ENCODE data around the gene THAP5.

The THAP5 gene

GRCh38 chr7:108525985-108526767 is 43.3 kb downstream of the THAP5 start, which contains the start of gene PNPLA8:
PNPLA8 (minus strand) TSS chr7:108526135; CDS start chr7:108515491, 10,644 bp downstream.
- H3K4me3 ChIP-seq (ENCODE audit: low read depth, low read length): peak within 1 kb of the TSS; percentile 88
- peak; percentile 100 for DNase-seq (ENCODE audit: low read depth)
- TF ChIP-seq, protein P1, sequence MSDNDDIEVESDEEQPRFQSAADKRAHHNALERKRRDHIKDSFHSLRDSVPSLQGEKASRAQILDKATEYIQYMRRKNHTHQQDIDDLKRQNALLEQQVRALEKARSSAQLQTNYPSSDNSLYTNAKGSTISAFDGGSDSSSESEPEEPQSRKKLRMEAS (IDR thresholded peaks at IDR 0.05; ENCODE audit: low read depth, low read length): peak; percentile 77
- TF ChIP-seq CTCF (IDR thresholded peaks at IDR 0.05; ENCODE audit: low read depth, low read length) (no peak), POLR2A (IDR thresholded peaks at IDR 0.05; ENCODE audit: extremely low read depth, insufficient read length) (peak; percentile 60), MYC (IDR thresholded peaks at IDR 0.05; ENCODE audit: low read depth, low read length) (no peak)

DNA sequence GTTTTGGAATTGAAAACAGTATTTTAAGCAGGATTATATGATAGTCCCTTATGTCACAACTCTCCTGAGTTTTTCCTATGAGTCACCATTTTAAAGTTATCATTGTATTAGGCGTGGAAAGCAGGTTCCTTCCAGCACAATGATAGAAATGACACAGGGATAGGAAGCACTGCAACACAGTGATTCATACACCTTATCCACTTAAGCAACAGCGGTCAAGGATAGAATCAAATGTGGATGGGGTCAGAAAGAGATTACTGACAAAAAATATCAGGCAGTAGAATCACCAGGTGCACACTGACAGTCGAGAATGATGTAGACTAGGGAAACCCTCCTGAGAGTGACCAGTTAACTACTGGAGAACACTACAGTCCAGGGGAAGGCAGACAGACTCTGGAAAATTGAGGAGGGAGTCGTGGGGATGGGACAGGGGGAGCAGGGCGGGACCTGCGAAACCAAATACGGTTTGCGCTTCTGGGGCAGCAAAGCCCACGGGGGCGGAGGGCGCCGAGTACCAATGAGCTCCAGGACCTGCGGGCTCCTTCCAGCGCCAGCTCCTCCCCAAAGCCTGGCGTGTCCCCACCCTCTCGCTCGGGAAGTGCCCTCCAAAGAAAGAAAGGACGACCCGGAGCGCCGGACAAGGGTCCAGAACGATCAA is 44.0 kb downstream of the THAP5 start:
- peak; percentile 57 for DNase-seq (ENCODE audit: low read depth)
- no peak for TF ChIP-seq MYC (IDR thresholded peaks at IDR 0.05; ENCODE audit: low read depth, low read length)
- TF ChIP-seq, protein P1 (IDR thresholded peaks at IDR 0.05; ENCODE audit: low read depth, low read length): peak; percentile 24; the same call in 1 of the 2 replicates
- H3K4me3 ChIP-seq (ENCODE audit: low read depth, low read length): peak overlapping the region; percentile 88

DNA sequence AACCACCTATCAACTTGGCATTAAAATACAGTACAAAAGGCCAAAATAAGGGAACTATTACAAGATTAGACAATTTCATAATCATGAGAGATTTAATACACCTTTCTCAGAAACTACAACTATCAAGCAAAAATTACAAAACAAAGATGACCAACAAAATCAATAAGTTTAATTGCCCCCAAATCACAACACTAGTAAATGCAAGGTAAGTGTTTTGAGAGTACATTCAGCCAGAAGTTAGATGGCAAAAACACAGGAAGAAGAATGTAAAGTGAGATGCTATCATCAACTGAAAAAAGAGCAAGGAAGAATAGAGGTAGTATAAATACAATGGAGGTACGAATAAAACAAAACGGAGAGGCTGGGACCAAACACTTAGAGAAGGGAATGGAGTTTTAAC is 46.7 kb downstream of the THAP5 start:
- TF ChIP-seq MYC (IDR thresholded peaks at IDR 0.05; ENCODE audit: low read depth, low read length): no peak
- TF ChIP-seq CTCF (IDR thresholded peaks at IDR 0.05; ENCODE audit: low read depth, low read length): no peak
- TF ChIP-seq, protein P1 (IDR thresholded peaks at IDR 0.05; ENCODE audit: low read depth, low read length): no peak
- TF ChIP-seq POLR2A (IDR thresholded peaks at IDR 0.05; ENCODE audit: extremely low read depth, insufficient read length): no peak
- no peak overlapping the region for H3K4me3 ChIP-seq (ENCODE audit: low read depth, low read length)
- DNase-seq (ENCODE audit: low read depth): no peak

DNA sequence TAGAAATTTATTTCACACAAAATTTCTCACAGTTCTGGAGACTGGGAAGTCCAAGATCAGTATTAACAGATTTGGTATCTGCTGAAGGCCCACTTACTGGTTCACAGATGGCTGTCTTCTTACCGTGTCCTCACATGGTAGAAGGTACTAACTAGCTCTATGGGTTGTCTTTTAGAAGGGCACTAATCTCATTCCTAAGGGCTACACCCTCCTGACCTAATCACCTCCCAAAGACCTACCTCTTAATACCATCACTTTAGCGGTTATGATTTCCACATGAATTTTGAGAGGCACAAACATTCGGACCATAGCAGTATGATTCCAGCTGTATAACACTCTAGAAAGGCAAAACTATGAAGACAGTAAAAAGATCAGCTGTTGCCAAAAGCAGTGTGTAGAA is 51.6 kb downstream of the THAP5 start:
- H3K4me3 ChIP-seq (ENCODE audit: low read depth, low read length): no peak overlapping the region
- TF ChIP-seq, protein P1 (IDR thresholded peaks at IDR 0.05; ENCODE audit: low read depth, low read length): no peak
- no peak for TF ChIP-seq POLR2A (IDR thresholded peaks at IDR 0.05; ENCODE audit: extremely low read depth, insufficient read length)
- no peak for TF ChIP-seq MYC (IDR thresholded peaks at IDR 0.05; ENCODE audit: low read depth, low read length)
- no peak for TF ChIP-seq CTCF (IDR thresholded peaks at IDR 0.05; ENCODE audit: low read depth, low read length)
- no peak for DNase-seq (ENCODE audit: low read depth)

DNA sequence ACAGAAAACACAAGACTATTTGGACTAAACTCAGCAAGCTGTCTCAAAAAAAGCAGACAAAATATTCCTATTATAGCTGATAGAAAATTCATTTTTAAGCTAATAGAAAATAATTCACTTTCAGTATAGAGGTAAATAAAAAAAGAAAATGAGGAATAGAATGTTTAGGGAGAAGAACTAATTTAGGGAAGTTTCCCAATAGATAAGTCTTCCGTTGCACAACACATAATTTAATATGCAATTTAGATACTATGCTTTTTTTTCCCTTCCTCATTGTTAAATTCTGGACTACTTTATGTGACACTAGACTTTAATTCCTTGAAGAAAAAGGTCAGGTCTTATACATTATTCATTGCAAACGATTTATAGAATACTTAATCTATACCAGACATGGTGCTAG is 53.9 kb downstream of the THAP5 start:
- DNase-seq (ENCODE audit: low read depth): peak; percentile 36
- TF ChIP-seq, protein P1 (IDR thresholded peaks at IDR 0.05; ENCODE audit: low read depth, low read length): no peak
- TF ChIP-seq POLR2A (IDR thresholded peaks at IDR 0.05; ENCODE audit: extremely low read depth, insufficient read length) (no peak), MYC (IDR thresholded peaks at IDR 0.05; ENCODE audit: low read depth, low read length) (no peak), CTCF (IDR thresholded peaks at IDR 0.05; ENCODE audit: low read depth, low read length) (no peak)
- H3K4me3 ChIP-seq (ENCODE audit: low read depth, low read length): no peak overlapping the region

GRCh38 chr7:108515013-108515412 is 54.5 kb downstream of the THAP5 start:
- TF ChIP-seq MYC (IDR thresholded peaks at IDR 0.05; ENCODE audit: low read depth, low read length) (no peak), CTCF (IDR thresholded peaks at IDR 0.05; ENCODE audit: low read depth, low read length) (no peak), POLR2A (IDR thresholded peaks at IDR 0.05; ENCODE audit: extremely low read depth, insufficient read length) (no peak)
- TF ChIP-seq, protein P1 (IDR thresholded peaks at IDR 0.05; ENCODE audit: low read depth, low read length): no peak
- no peak overlapping the region for H3K4me3 ChIP-seq (ENCODE audit: low read depth, low read length)
- peak; percentile 65 for DNase-seq (ENCODE audit: low read depth)

All from NB4 (cell line).